ENCODE measurements around the gene ZNF276. TPM values are rescaled to one million over a fixed set of nuclear protein-coding genes. Genes with fewer than 3 reads are reported as not detected.

The ZNF276 gene
- total RNA-seq, 1 experiment from 2014 or later = 28.8 TPM

DNA sequence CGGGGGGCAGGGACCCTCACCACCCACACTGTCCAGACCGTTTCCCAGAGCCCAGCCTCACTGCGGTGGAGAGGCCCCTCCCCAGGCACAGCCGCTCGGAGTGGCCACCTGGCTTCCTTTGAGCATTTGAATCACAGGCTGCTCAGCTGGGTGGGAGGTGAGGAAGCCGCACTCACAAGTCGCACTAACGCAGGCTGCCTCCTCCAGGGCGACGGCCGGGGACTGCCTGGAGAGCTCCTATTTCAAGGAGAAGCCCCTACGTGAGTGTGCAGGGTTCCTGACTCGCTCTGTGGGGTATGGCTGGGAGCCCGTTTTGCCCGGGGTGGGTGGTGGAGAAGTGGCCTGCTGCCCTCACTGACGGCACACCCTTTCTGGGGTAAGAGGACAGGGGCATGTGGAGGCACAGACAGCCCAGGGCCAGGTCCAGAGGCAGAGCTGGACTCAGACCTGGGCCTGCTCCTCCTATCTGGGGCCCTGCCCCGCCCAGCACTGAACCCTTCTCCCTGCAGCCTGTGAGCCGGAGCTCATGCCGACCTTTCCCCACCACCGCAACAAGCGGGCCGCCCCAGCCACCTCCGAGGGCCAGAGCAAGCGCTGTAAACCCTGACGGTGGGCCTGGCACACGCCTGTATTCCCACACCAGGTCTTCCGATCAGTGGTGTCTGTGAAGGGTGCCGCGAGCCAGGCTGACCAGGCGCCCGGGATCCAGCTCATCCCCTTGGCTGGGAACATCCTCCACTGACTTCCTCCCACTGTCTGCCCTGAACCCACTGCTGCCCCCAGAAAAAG lies 26.1 kb upstream of the ZNF276 start:
- Histone ChIP-seq H3K27ac (no peak overlapping the region), H3K9me2 (ENCODE audit: insufficient read depth) (no peaks in the 10 kb centered on the region), H3K79me2 (ENCODE audit: low read depth) (0 out of 2 replicates have a peak, but pooled peaks cover 1% of the 10 kb centered on the region), H3K4me1 (replicated peaks; ENCODE audit: insufficient read depth) (peaks cover 5% of the 10 kb centered on the region; the same call in 1 of the 2 replicates), H3K27me3 (ENCODE audit: insufficient read depth, low read depth) (no peaks in the 10 kb centered on the region), H2AFZ (no peak overlapping the region), H3K9me3 (ENCODE audit: insufficient read depth, low read depth) (no peaks in the 10 kb centered on the region), H3F3A (ENCODE audit: insufficient read depth, low read depth) (peaks cover 34% of the 10 kb centered on the region; the same call in 1 of the 2 replicates), H4K20me1 (ENCODE audit: insufficient read depth) (peaks cover 23% of the 10 kb centered on the region), H3K36me3 (ENCODE audit: low read depth) (no peaks in the 10 kb centered on the region), H3K4me3 (no peak overlapping the region), H3K4me2 (no peak overlapping the region)
- intact Hi-C loops (cut with micrococcal nuclease; ENCODE audit: unreplicated experiment) = no loop called here
- no TSS peak for BruUV-seq (replicated peaks)
- no peak for DNase-seq
- POLR2A ChIA-PET (ENCODE audit: unreplicated experiment) = no interaction called here
- TF ChIP-seq EZH2 (IDR thresholded peaks at IDR 0.05; ENCODE audit: low read depth) = no peak
- TF ChIP-seq, protein P1, sequence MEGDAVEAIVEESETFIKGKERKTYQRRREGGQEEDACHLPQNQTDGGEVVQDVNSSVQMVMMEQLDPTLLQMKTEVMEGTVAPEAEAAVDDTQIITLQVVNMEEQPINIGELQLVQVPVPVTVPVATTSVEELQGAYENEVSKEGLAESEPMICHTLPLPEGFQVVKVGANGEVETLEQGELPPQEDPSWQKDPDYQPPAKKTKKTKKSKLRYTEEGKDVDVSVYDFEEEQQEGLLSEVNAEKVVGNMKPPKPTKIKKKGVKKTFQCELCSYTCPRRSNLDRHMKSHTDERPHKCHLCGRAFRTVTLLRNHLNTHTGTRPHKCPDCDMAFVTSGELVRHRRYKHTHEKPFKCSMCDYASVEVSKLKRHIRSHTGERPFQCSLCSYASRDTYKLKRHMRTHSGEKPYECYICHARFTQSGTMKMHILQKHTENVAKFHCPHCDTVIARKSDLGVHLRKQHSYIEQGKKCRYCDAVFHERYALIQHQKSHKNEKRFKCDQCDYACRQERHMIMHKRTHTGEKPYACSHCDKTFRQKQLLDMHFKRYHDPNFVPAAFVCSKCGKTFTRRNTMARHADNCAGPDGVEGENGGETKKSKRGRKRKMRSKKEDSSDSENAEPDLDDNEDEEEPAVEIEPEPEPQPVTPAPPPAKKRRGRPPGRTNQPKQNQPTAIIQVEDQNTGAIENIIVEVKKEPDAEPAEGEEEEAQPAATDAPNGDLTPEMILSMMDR (conservative IDR thresholded peaks at IDR 0.05) = no peak
- CTCF ChIA-PET = no interaction called here

DNA sequence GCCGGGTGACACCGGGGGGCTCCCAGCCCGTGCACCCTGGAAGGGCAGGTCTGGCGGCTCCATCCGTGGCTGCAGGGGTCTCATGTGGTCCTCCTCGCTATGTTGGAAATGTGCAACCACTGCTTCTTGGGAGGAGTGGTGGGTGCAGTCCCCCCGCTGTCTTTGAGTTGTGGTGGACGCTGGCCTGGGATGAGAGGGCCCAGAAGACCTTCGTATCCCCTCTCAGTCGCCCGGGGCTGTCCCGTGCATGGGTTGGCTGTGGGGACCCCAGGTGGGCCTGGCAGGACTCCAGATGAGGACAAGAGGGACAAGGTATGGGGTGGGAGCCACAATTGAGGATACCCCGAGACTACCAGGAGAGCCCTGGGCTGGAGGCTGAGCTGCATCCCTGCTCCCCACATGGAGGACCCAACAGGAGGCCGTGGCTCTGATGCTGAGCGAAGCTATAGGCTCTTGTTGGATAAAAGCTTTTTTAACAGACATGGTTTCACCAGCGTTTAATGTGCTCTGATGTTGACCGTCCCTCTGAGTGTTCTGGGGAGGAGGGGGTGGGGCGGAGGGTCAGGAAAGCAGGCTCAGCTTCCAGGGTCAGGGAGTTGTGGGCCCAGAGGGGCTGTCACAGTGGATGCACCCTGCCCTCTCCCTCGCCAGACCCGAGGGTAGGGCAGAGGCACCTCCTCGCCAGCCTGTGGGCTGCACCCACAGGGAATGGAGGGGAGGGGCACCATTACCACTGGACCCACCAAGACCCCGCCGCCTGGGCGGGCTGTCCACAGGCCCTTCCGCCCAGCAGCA lies 25.3 kb upstream of the ZNF276 start:
- Histone ChIP-seq H3K36me3 (ENCODE audit: low read depth) (no peaks in the 10 kb centered on the region), H4K20me1 (ENCODE audit: insufficient read depth) (peaks cover 23% of the 10 kb centered on the region), H3K79me2 (ENCODE audit: low read depth) (no peaks in the 10 kb centered on the region), H3K4me3 (no peak overlapping the region), H3K9me3 (ENCODE audit: insufficient read depth, low read depth) (no peaks in the 10 kb centered on the region), H3K9me2 (ENCODE audit: insufficient read depth) (no peaks in the 10 kb centered on the region), H3F3A (ENCODE audit: insufficient read depth, low read depth) (peaks cover 38% of the 10 kb centered on the region; the same call in 1 of the 2 replicates), H3K4me2 (no peak overlapping the region), H3K27ac (no peak overlapping the region), H3K27me3 (ENCODE audit: insufficient read depth, low read depth) (no peaks in the 10 kb centered on the region), H2AFZ (no peak overlapping the region), H3K4me1 (replicated peaks; ENCODE audit: insufficient read depth) (peaks cover 5% of the 10 kb centered on the region; the same call in 1 of the 2 replicates)
- ChIA-PET CTCF (no interaction called here), POLR2A (ENCODE audit: unreplicated experiment) (no interaction called here)
- intact Hi-C loops (cut with micrococcal nuclease; ENCODE audit: unreplicated experiment) = no loop called here
- TF ChIP-seq, protein P1 (conservative IDR thresholded peaks at IDR 0.05) = no peak
- TF ChIP-seq EZH2 (IDR thresholded peaks at IDR 0.05; ENCODE audit: low read depth) = no peak
- BruUV-seq (replicated peaks) = no TSS peak
- no peak for DNase-seq

DNA sequence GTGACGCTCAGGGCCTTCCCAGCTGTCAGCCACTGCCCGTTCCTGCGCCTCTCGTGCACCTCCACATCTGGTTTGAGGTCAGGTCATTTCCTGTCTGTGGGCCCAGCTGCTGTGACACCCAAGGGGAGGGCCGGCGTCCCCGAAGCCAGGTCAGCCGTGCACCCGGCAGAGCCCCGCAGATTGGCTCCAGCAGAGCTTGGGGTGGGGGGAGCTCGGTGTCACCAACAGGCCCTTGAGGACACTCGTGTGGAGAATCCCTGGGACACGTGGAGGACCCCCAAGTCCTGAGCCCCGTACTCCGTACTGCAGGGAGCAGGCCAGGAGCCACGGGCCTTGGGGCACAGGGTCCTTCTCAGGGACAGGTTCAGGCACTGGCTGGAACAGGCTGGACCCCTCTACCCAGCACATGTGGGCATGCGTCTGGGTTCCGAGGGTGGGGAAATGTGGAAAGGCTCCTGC lies 24.6 kb upstream of the ZNF276 start:
- Histone ChIP-seq H3K27me3 (ENCODE audit: insufficient read depth, low read depth) (no peaks in the 10 kb centered on the region), H3K4me3 (no peak overlapping the region), H3K9me2 (ENCODE audit: insufficient read depth) (no peaks in the 10 kb centered on the region), H4K20me1 (ENCODE audit: insufficient read depth) (peaks cover 23% of the 10 kb centered on the region), H3K36me3 (ENCODE audit: low read depth) (no peaks in the 10 kb centered on the region), H3K4me2 (no peak overlapping the region), H3K9me3 (ENCODE audit: insufficient read depth, low read depth) (no peaks in the 10 kb centered on the region), H3F3A (ENCODE audit: insufficient read depth, low read depth) (peaks cover 38% of the 10 kb centered on the region; the same call in 1 of the 2 replicates), H3K27ac (no peak overlapping the region), H3K79me2 (ENCODE audit: low read depth) (no peaks in the 10 kb centered on the region), H2AFZ (no peak overlapping the region), H3K4me1 (replicated peaks; ENCODE audit: insufficient read depth) (peaks cover 5% of the 10 kb centered on the region; the same call in 1 of the 2 replicates)
- intact Hi-C loops (cut with micrococcal nuclease; ENCODE audit: unreplicated experiment) = no loop called here
- no TSS peak for BruUV-seq (replicated peaks)
- TF ChIP-seq, protein P1 (conservative IDR thresholded peaks at IDR 0.05) = no peak
- no peak for TF ChIP-seq EZH2 (IDR thresholded peaks at IDR 0.05; ENCODE audit: low read depth)
- ChIA-PET POLR2A (ENCODE audit: unreplicated experiment) (no interaction called here), CTCF (no interaction called here)
- DNase-seq = no peak
